Caco-2 (cell line): ENCODE measurements around the gene STK26. TPM values are rescaled to one million over a fixed set of nuclear protein-coding genes. Genes with fewer than 3 reads are reported as not detected.

Source experiments
- BruUV-seq: library from RNA; stranded (reverse); fragments of 400-500 nt; replicated peaks from 2 replicates; lab custom pipeline; 2021; lab: Mats Ljungman, UMichigan
- CTCF ChIA-PET: fragments of 300-600 bp; sonication (Branson Sonifier 250); formaldehyde crosslinking; loops from one replicate; lab custom pipeline; 2022; ENCODE audit warnings: antibody characterized with exemption; lab: Charles Lee
- POLR2A ChIA-PET: fragments of 300-600 bp; sonication (Branson Sonifier 250); formaldehyde crosslinking; loops from one replicate; lab custom pipeline; 2022; ENCODE audit warnings: antibody characterized with exemption; lab: Charles Lee
- DNase-seq, 2 experiments: peaks; one replicate each; pipeline versions ENCODE4 v3.0.0 to v3.0.0-alpha.2; 2020 to 2022
- H3K27me3 ChIP-seq: replicated peaks from 2 replicates; pipeline ENCODE4 v1.6.0; 2011; ENCODE audit warnings: low read length; ENCODE audit not compliant: control insufficient read depth, insufficient read depth
- H3K36me3 ChIP-seq: 2 replicates; pipeline ENCODE4 v1.5.1; 2011; ENCODE audit warnings: low read length; ENCODE audit not compliant: control insufficient read depth, insufficient read depth
- H3K4me1 ChIP-seq: fragments of 250-450 bp; sonication (Bioruptor Pico); 2 replicates; pipeline ENCODE4 v1.5.1; 2020; ENCODE audit warnings: mild to moderate bottlenecking
- H3K4me3 ChIP-seq: 2 replicates; pipeline ENCODE4 v1.5.1; 2011; ENCODE audit warnings: low read depth, mild to moderate bottlenecking, control low read depth, low read length
- H3K9me3 ChIP-seq: fragments of 250-450 bp; sonication (Bioruptor Pico); 2 replicates; pipeline ENCODE4 v1.5.1; 2020; ENCODE audit warnings: mild to moderate bottlenecking, moderate library complexity
- H3K27ac Mint-ChIP-seq: one replicate; pipeline ENCODE4 v1.8.0; 2022; ENCODE audit warnings: mixed read lengths; ENCODE audit not compliant: unreplicated experiment
- H3K27me3 Mint-ChIP-seq: one replicate; pipeline ENCODE4 v1.8.0; 2022; ENCODE audit warnings: mixed read lengths; ENCODE audit not compliant: insufficient read depth, unreplicated experiment
- H3K36me3 Mint-ChIP-seq: one replicate; pipeline ENCODE4 v1.8.0; 2022; ENCODE audit warnings: mild to moderate bottlenecking, mixed read lengths; ENCODE audit not compliant: insufficient read depth, unreplicated experiment
- H3K4me1 Mint-ChIP-seq: one replicate; pipeline ENCODE4 v1.8.0; 2022; ENCODE audit warnings: low read depth, mixed read lengths; ENCODE audit not compliant: unreplicated experiment
- H3K4me3 Mint-ChIP-seq: one replicate; pipeline ENCODE4 v1.8.0; 2022; ENCODE audit warnings: mild to moderate bottlenecking, moderate library complexity, mixed read lengths; ENCODE audit not compliant: unreplicated experiment
- H3K9me3 Mint-ChIP-seq: one replicate; pipeline ENCODE4 v1.8.0; 2022; ENCODE audit warnings: mixed read lengths; ENCODE audit not compliant: unreplicated experiment
- CTCF ChIP-seq, 2 experiments: fragments of 200-600 bp in 1 of 2; IDR thresholded peaks; 1 replicate in 1 of 2; 2 replicates in 1 of 2; pipeline versions ENCODE4 v1.5.1 to v1.8.0; 2011 to 2022; ENCODE audit warnings: antibody characterized with exemption in 1 of 2, control low read depth in 1 of 2, inconsistent platforms in 1 of 2, low read depth in 1 of 2, low read length in 1 of 2, mild to moderate bottlenecking in 1 of 2, moderate library complexity in 1 of 2; ENCODE audit not compliant: insufficient read depth in 1 of 2, severe bottlenecking in 1 of 2, unreplicated experiment in 1 of 2
- intact Hi-C: fragments of 100-400 bp; cut with micrococcal nuclease; formaldehyde crosslinking; loops from one replicate; pipeline ENCODE4 v1.10.0; 2022; ENCODE audit not compliant: unreplicated experiment
- total RNA-seq: library from RNA; stranded (reverse); gene quantifications from 2 replicates; pipeline ENCODE4 v1.2.3, GENCODE V29; 2022

Gene STK26
- total RNA-seq, 1 experiment from 2014 or later: 37.1 TPM

- Mint-ChIP-seq H3K27ac (peak overlapping the region; percentile 21), H3K4me1 (peaks cover 10% of the 10 kb centered on the region), H3K27me3 (no peaks in the 10 kb centered on the region), H3K36me3 (no peaks in the 10 kb centered on the region), H3K4me3 (no peak overlapping the region), H3K9me3 (no peaks in the 10 kb centered on the region)
- no TSS peak for BruUV-seq
- H3K27me3 ChIP-seq: no peaks in the 10 kb centered on the region
- no peak overlapping the region for H3K4me3 ChIP-seq
- TF ChIP-seq CTCF (IDR thresholded peaks at IDR 0.05; ENCODE audit: insufficient read depth in 1 of 2, low read depth in 1 of 2, low read length in 1 of 2, severe bottlenecking in 1 of 2, unreplicated experiment in 1 of 2): no peak
- DNase-seq: no peak
- H3K4me1 ChIP-seq: peaks cover 10% of the 10 kb centered on the region
- H3K9me3 ChIP-seq: no peaks in the 10 kb centered on the region
- POLR2A ChIA-PET: no interaction called here
- CTCF ChIA-PET: interaction anchor here (0.9 kb wide), 1 partner anchor 27 kb away, joined by 3 read pairs; no protein-coding TSS in a partner anchor
- intact Hi-C loops: no loop called here
- H3K36me3 ChIP-seq: no peaks in the 10 kb centered on the region
Observed at GRCh38 chrX:132119283-132119682, 96.2 kb downstream of the STK26 start.

- POLR2A ChIA-PET: no interaction called here
- peak; percentile 20 to 45 for DNase-seq
- H3K27ac Mint-ChIP-seq: no peak overlapping the region
Observed at GRCh38 chrX:132119821-132120515, 96.9 kb downstream of the STK26 start.

GRCh38 chrX:132120913-132121312 lies 97.8 kb downstream of the STK26 start:
- Histone ChIP-seq H3K9me3 (no peaks in the 10 kb centered on the region), H3K4me3 (no peak overlapping the region), H3K4me1 (peaks cover 10% of the 10 kb centered on the region), H3K36me3 (no peaks in the 10 kb centered on the region), H3K27me3 (no peaks in the 10 kb centered on the region)
- H3K27me3 Mint-ChIP-seq: no peaks in the 10 kb centered on the region
- intact Hi-C loops: no loop called here
- BruUV-seq: no TSS peak
- H3K27ac Mint-ChIP-seq: no peak overlapping the region
- ChIA-PET CTCF (no interaction called here), POLR2A (no interaction called here)
- no peaks in the 10 kb centered on the region for H3K9me3 Mint-ChIP-seq
- peaks cover 10% of the 10 kb centered on the region for H3K4me1 Mint-ChIP-seq
- no peak overlapping the region for H3K4me3 Mint-ChIP-seq
- no peak for DNase-seq
- no peaks in the 10 kb centered on the region for H3K36me3 Mint-ChIP-seq
- no peak for TF ChIP-seq CTCF (IDR thresholded peaks at IDR 0.05; ENCODE audit: insufficient read depth in 1 of 2, low read depth in 1 of 2, low read length in 1 of 2, severe bottlenecking in 1 of 2, unreplicated experiment in 1 of 2)

More at GRCh38 chrX:132119821-132120515, 96.9 kb downstream of the STK26 start:
- no peaks in the 10 kb centered on the region for H3K36me3 Mint-ChIP-seq
- Histone ChIP-seq H3K27me3 (no peaks in the 10 kb centered on the region), H3K4me3 (no peak overlapping the region), H3K4me1 (peaks cover 10% of the 10 kb centered on the region), H3K9me3 (no peaks in the 10 kb centered on the region), H3K36me3 (no peaks in the 10 kb centered on the region)
- no peak overlapping the region for H3K4me3 Mint-ChIP-seq
- no peaks in the 10 kb centered on the region for H3K9me3 Mint-ChIP-seq
- peaks cover 10% of the 10 kb centered on the region for H3K4me1 Mint-ChIP-seq
- no TSS peak for BruUV-seq
- CTCF ChIA-PET: interaction anchor here (0.9 kb wide), 1 partner anchor 27 kb away, joined by 3 read pairs; no protein-coding TSS in a partner anchor
- intact Hi-C loops: no loop called here
- no peaks in the 10 kb centered on the region for H3K27me3 Mint-ChIP-seq
- no peak for TF ChIP-seq CTCF (IDR thresholded peaks at IDR 0.05; ENCODE audit: insufficient read depth in 1 of 2, low read depth in 1 of 2, low read length in 1 of 2, severe bottlenecking in 1 of 2, unreplicated experiment in 1 of 2)

Other genes with a start within 250 kb of the STK26 start
- gene FRMD7, start 104.7 kb downstream of the STK26 start, total RNA-seq: not detected in 2 replicates
- gene RAP2C, start 196.1 kb downstream of the STK26 start, total RNA-seq: 24.9 and 26.6 TPM in 2 replicates